PC-3 (cell line): ENCODE results near the gene KRT75. TPM values are rescaled to one million over a fixed set of nuclear protein-coding genes. Genes with fewer than 3 reads are reported as not detected.

Source experiments
- ATAC-seq: fragments of 200-7000 bp; cut with Tn5 transposase; 2 replicates; pipeline ENCODE4 v1.9.1; 2020; ENCODE audit warnings: mild to moderate bottlenecking, moderate library complexity
- BruUV-seq: library from RNA; stranded (reverse); fragments of 400-500 nt; replicated peaks from 2 replicates; lab custom pipeline; 2021; lab: Mats Ljungman, UMichigan
- CTCF ChIA-PET: fragments of 300-600 bp; sonication (Branson Sonifier 250); formaldehyde crosslinking; loops from one replicate; lab custom pipeline; 2022; ENCODE audit warnings: antibody characterized with exemption; lab: Charles Lee
- POLR2A ChIA-PET: fragments of 300-600 bp; sonication (Branson Sonifier 250); formaldehyde crosslinking; loops from one replicate; lab custom pipeline; 2022; ENCODE audit warnings: antibody characterized with exemption; ENCODE audit not compliant: unreplicated experiment; lab: Charles Lee
- DNase-seq: peaks from one replicate; pipeline ENCODE4 v3.0.0-alpha.2; 2015
- H2AFZ ChIP-seq: fragments of 300-600 bp; sonication (generic); 2 replicates; pipeline ENCODE4 v1.6.0; 2016; ENCODE audit warnings: antibody characterized with exemption, low read length
- H3F3A ChIP-seq: fragments of 300-600 bp; sonication (generic); one replicate; pipeline ENCODE4 v1.6.0; 2017; ENCODE audit warnings: antibody characterized with exemption, low read length, control low read depth, mild to moderate bottlenecking; ENCODE audit not compliant: unreplicated experiment
- H3K27ac ChIP-seq: fragments of 300-600 bp; sonication (generic); 2 replicates; pipeline ENCODE4 v1.5.1; 2016; ENCODE audit warnings: mild to moderate bottlenecking, low read length
- H3K27me3 ChIP-seq: fragments of 300-600 bp; sonication (generic); 2 replicates; pipeline ENCODE4 v1.6.1; 2016; ENCODE audit warnings: low read length, mixed read lengths
- H3K36me3 ChIP-seq: fragments of 300-600 bp; sonication (generic); 2 replicates; pipeline ENCODE4 v1.6.1; 2016; ENCODE audit warnings: low read depth, mixed run types, low read length, mixed read lengths
- H3K4me1 ChIP-seq: fragments of 300-600 bp; sonication (generic); 2 replicates; pipeline ENCODE4 v1.5.1; 2016; ENCODE audit warnings: low read length; ENCODE audit not compliant: insufficient read depth
- H3K4me2 ChIP-seq: fragments of 300-600 bp; sonication (generic); 2 replicates; pipeline ENCODE4 v1.6.0; 2016; ENCODE audit warnings: low read length
- H3K4me3 ChIP-seq: fragments of 300-600 bp; sonication (generic); 2 replicates; pipeline ENCODE4 v1.5.1; 2016; ENCODE audit warnings: mild to moderate bottlenecking, low read length, mixed read lengths
- H3K79me2 ChIP-seq: fragments of 300-600 bp; sonication (generic); 2 replicates; pipeline ENCODE4 v1.6.1; 2017; ENCODE audit warnings: low read length, mixed read lengths
- H3K9ac ChIP-seq: fragments of 300-600 bp; sonication (generic); 2 replicates; pipeline ENCODE4 v1.6.0; 2016; ENCODE audit warnings: mild to moderate bottlenecking, low read length
- H3K9me2 ChIP-seq: fragments of 300-600 bp; sonication (generic); replicated peaks from 2 replicates; pipeline ENCODE4 v1.6.1; 2016; ENCODE audit warnings: mixed run types, low read length, mixed read lengths
- H3K9me3 ChIP-seq: fragments of 300-600 bp; sonication (generic); 2 replicates; pipeline ENCODE4 v1.6.1; 2016; ENCODE audit warnings: low read length, mixed read lengths
- H4K20me1 ChIP-seq: fragments of 300-600 bp; sonication (generic); 2 replicates; pipeline ENCODE4 v1.6.1; 2016; ENCODE audit warnings: low read length, mixed read lengths
- EZH2 ChIP-seq: fragments of 300-600 bp; sonication (generic); IDR thresholded peaks from one replicate; pipeline ENCODE4 v1.6.1; 2017; ENCODE audit warnings: antibody characterized with exemption, mild to moderate bottlenecking, low read length; ENCODE audit not compliant: unreplicated experiment
- EZH2phosphoT487 ChIP-seq: fragments of 300-600 bp; sonication (generic); IDR thresholded peaks from 2 replicates; pipeline ENCODE4 v1.6.1; 2018; ENCODE audit warnings: mild to moderate bottlenecking, antibody characterized with exemption, low read length, borderline replicate concordance
- intact Hi-C: fragments of 100-400 bp; cut with micrococcal nuclease; formaldehyde crosslinking; loops from 2 replicates; pipeline ENCODE4 v1.9.0; 2023
- total RNA-seq: library from RNA; depleted of rRNA; stranded (reverse); fragments of >200 nt; gene quantifications from 2 replicates; pipeline ENCODE4 v1.2.3, GENCODE V29; 2014
- TF ChIP-seq, protein P1 (sequence below): fragments of 300-600 bp; sonication (generic); conservative IDR thresholded peaks from 2 replicates; pipeline ENCODE4 v1.5.1; 2017; ENCODE audit warnings: antibody characterized with exemption, low read depth, mild to moderate bottlenecking, low read length

Gene KRT75
- total RNA-seq, 1 experiment from 2014 or later, result 38.5 TPM

DNA sequence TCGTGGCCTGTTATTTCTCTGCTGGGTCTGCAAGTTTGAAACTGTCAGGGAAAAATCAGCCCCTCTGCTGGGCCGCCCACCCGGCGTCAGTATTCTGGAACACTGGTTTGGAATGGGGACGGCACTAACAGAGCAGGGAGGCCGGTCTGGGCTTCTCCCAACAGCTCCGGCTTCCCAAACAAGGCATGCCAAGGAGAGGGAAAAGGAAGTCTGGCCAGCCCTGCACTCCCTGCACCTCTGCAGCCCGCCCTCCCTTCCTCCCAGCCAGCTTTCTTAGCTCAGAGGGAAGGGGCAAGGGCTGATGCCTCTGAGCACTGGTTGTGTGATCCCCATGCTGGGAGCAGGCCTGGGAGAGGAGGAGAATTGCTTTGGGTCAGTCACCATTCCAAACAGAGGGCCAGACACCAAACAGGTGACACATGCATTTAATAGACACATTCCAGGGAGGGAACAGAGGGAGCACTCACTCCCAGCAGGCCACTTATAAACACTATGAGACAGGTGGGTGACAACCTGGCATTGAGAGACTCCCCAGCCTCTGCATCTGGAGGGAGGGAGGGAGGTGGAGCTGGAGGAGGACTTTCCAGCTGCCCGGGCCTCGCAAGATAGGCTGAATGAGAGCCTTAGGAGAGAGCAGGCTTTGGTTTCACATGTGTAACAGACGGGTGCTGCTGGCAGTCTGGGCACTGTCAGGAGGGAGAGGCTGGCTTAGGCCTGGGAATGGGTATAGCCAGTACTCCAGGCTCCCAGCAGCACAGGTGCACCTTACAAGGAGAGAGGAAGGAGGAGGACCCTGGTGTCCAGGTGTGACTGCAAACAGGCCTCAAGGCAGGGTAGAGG is 10.3 kb downstream of the KRT75 start:
- Histone ChIP-seq H3K4me1 (peaks cover 19% of the 10 kb centered on the region; the same call in 1 of the 2 replicates), H3K79me2 (no peaks in the 10 kb centered on the region), H3K9me2 (no peaks in the 10 kb centered on the region), H3K36me3 (no peaks in the 10 kb centered on the region), H4K20me1 (no peaks in the 10 kb centered on the region), H3K4me2 (no peak overlapping the region), H3K4me3 (no peak overlapping the region), H3K9ac (no peak overlapping the region), H3K27ac (no peak overlapping the region), H3K27me3 (no peaks in the 10 kb centered on the region), H3K9me3 (no peaks in the 10 kb centered on the region), H2AFZ (no peak overlapping the region), H3F3A (no peaks in the 10 kb centered on the region)
- no peak for TF ChIP-seq EZH2phosphoT487
- CTCF ChIA-PET, result no interaction called here
- DNase-seq, result peak; percentile 52
- BruUV-seq, result no TSS peak
- POLR2A ChIA-PET, result no interaction called here
- intact Hi-C loops, result no loop called here
- ATAC-seq, result peak; percentile 70

DNA sequence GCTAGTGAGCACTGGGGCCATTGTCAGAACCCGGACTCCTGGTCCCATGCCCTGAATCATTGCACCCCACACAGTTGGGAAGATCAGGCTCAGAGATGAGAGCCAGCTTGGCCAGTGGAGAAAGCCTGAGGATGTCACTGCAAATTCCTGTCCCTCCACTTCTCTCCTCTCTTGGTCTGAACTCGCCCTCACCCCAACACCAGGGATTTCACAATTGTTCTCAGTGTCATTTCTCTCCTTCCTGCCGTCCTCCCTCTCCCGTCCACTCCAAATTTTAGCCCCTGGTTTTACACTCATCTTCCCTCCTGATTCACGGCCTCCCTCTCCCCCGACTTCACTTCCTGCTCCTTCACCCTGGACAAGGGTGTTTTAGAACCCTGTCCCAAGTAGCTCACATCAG is 11.1 kb downstream of the KRT75 start:
- H3K36me3 ChIP-seq, result no peaks in the 10 kb centered on the region
- CTCF ChIA-PET, result no interaction called here
- H2AFZ ChIP-seq, result no peak overlapping the region
- intact Hi-C loops, result no loop called here
- ATAC-seq (no peak), DNase-seq (no peak)
- no peak overlapping the region for H3K27ac ChIP-seq
- H3K9me2 ChIP-seq, result no peaks in the 10 kb centered on the region
- no peak overlapping the region for H3K4me2 ChIP-seq
- no TSS peak for BruUV-seq
- H3K27me3 ChIP-seq, result no peaks in the 10 kb centered on the region
- H3K4me1 ChIP-seq, result peaks cover 19% of the 10 kb centered on the region; the same call in 1 of the 2 replicates
- POLR2A ChIA-PET, result no interaction called here
- H3K9ac ChIP-seq, result no peak overlapping the region
- H3K79me2 ChIP-seq, result no peaks in the 10 kb centered on the region
- H3K9me3 ChIP-seq, result no peaks in the 10 kb centered on the region
- no peak overlapping the region for H3K4me3 ChIP-seq
- H4K20me1 ChIP-seq, result no peaks in the 10 kb centered on the region
- H3F3A ChIP-seq, result no peaks in the 10 kb centered on the region
- TF ChIP-seq EZH2phosphoT487 (no peak), EZH2 (no peak)
- TF ChIP-seq, protein P1, sequence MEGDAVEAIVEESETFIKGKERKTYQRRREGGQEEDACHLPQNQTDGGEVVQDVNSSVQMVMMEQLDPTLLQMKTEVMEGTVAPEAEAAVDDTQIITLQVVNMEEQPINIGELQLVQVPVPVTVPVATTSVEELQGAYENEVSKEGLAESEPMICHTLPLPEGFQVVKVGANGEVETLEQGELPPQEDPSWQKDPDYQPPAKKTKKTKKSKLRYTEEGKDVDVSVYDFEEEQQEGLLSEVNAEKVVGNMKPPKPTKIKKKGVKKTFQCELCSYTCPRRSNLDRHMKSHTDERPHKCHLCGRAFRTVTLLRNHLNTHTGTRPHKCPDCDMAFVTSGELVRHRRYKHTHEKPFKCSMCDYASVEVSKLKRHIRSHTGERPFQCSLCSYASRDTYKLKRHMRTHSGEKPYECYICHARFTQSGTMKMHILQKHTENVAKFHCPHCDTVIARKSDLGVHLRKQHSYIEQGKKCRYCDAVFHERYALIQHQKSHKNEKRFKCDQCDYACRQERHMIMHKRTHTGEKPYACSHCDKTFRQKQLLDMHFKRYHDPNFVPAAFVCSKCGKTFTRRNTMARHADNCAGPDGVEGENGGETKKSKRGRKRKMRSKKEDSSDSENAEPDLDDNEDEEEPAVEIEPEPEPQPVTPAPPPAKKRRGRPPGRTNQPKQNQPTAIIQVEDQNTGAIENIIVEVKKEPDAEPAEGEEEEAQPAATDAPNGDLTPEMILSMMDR, result no peak

DNA sequence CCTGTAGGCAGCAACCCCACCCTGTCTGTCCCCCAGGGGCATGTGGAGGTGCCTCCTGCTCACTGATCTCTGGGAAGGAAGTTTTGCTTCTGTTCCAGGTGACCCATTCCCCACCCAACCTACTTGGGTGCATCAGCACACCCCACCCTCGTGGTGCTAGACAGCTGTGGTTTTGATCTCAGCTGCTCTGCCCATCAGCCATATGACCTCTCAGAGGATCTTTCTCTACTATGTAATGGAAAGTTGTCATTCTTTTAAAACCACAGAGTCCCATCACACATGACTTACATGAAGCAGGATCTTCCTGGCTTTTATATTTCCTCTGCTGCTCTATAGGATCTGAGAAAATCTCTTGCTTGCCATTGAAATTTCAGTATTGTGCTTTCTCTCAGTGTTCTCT is 14.5 kb downstream of the KRT75 start:
- no peaks in the 10 kb centered on the region for H3K27me3 ChIP-seq
- DNase-seq (no peak), ATAC-seq (no peak)
- no peaks in the 10 kb centered on the region for H4K20me1 ChIP-seq
- ChIA-PET POLR2A (no interaction called here), CTCF (no interaction called here)
- TF ChIP-seq, protein P1, result no peak
- TF ChIP-seq EZH2phosphoT487 (no peak), EZH2 (no peak)
- H3K36me3 ChIP-seq, result no peaks in the 10 kb centered on the region
- peaks cover 16% of the 10 kb centered on the region; the same call in 1 of the 2 replicates for H3K4me1 ChIP-seq
- H3K9me3 ChIP-seq, result no peaks in the 10 kb centered on the region
- intact Hi-C loops, result no loop called here
- no peaks in the 10 kb centered on the region for H3F3A ChIP-seq
- H3K27ac ChIP-seq, result no peak overlapping the region
- H3K4me2 ChIP-seq, result no peak overlapping the region
- no peaks in the 10 kb centered on the region for H3K79me2 ChIP-seq
- no peak overlapping the region for H3K4me3 ChIP-seq
- no peaks in the 10 kb centered on the region for H3K9me2 ChIP-seq
- no TSS peak for BruUV-seq
- H2AFZ ChIP-seq, result no peak overlapping the region
- no peak overlapping the region for H3K9ac ChIP-seq
